HFFc6 (cell line): ENCODE results near the gene FYB2. TPM values are rescaled to one million over a fixed set of nuclear protein-coding genes. Genes with fewer than 3 reads are reported as not detected.
A peak's percentile ranks its signal among the peaks of the same experiment; 100 is the strongest.

Source experiments
- DNase-seq: peaks from one replicate; pipeline ENCODE4 v3.0.0-alpha.2; 2018
- H3K27ac Mint-ChIP-seq: 2 replicates; pipeline ENCODE4 v1.8.0; 2020; ENCODE audit warnings: mild to moderate bottlenecking, mixed read lengths
- H3K27me3 Mint-ChIP-seq: 2 replicates; pipeline ENCODE4 v1.8.0; 2021; ENCODE audit warnings: mild to moderate bottlenecking, moderate library complexity, mixed read lengths; ENCODE audit not compliant: insufficient read depth
- H3K36me3 Mint-ChIP-seq: 2 replicates; pipeline ENCODE4 v1.8.0; 2021; ENCODE audit warnings: low read depth, mixed read lengths
- H3K4me1 Mint-ChIP-seq: 2 replicates; pipeline ENCODE4 v1.8.0; 2020; ENCODE audit warnings: low read depth, mixed read lengths
- H3K4me3 Mint-ChIP-seq: 2 replicates; pipeline ENCODE4 v1.8.0; 2020; ENCODE audit warnings: mild to moderate bottlenecking, moderate library complexity, mixed read lengths
- H3K9me3 Mint-ChIP-seq: 2 replicates; pipeline ENCODE4 v1.8.0; 2020; ENCODE audit warnings: mild to moderate bottlenecking, mixed read lengths
- CTCF ChIP-seq: fragments of 200-600 bp; sonication (generic); IDR thresholded peaks from 2 replicates; pipeline ENCODE4 v1.5.0; 2021; ENCODE audit warnings: antibody characterized with exemption, mild to moderate bottlenecking
- total RNA-seq, 6 experiments: library from RNA; stranded (reverse); fragmentation: NEBNext Ultra II Directional; extraction: Animal tissue kit (Norgen Biotek cat#: 25700); gene quantifications; 2 replicates in 1 of 6; 3 replicates in 5 of 6; pipeline ENCODE4 v1.2.3, GENCODE V29; 2021

Gene FYB2
- total RNA-seq, 6 experiments from 2014 or later: 0.11 TPM; not detected in 5

GRCh38 chr1:56686169-56686568 lies 133.0 kb downstream of the FYB2 start:
- H3K36me3 Mint-ChIP-seq: no peaks in the 10 kb centered on the region
- peak; percentile 17 for DNase-seq
- peak overlapping the region; percentile 27; the same call in 1 of the 2 replicates for H3K27ac Mint-ChIP-seq

GRCh38 chr1:56683569-56683968 lies 135.6 kb downstream of the FYB2 start:
- H3K27ac Mint-ChIP-seq: no peak overlapping the region
- H3K27me3 Mint-ChIP-seq: no peaks in the 10 kb centered on the region
- no peak for DNase-seq
- no peaks in the 10 kb centered on the region for H3K9me3 Mint-ChIP-seq
- H3K36me3 Mint-ChIP-seq: no peaks in the 10 kb centered on the region
- H3K4me1 Mint-ChIP-seq: peaks cover 10% of the 10 kb centered on the region
- H3K4me3 Mint-ChIP-seq: no peak overlapping the region
- TF ChIP-seq CTCF: no peak

More at GRCh38 chr1:56686169-56686568, 133.0 kb downstream of the FYB2 start:
- no peaks in the 10 kb centered on the region for H3K9me3 Mint-ChIP-seq
- H3K4me3 Mint-ChIP-seq: no peak overlapping the region
- TF ChIP-seq CTCF: no peak
- peaks cover 14% of the 10 kb centered on the region for H3K4me1 Mint-ChIP-seq
- no peaks in the 10 kb centered on the region for H3K27me3 Mint-ChIP-seq

GRCh38 chr1:56676571-56677035 lies 142.6 kb downstream of the FYB2 start:
- Mint-ChIP-seq H3K4me1 (peaks cover 8% of the 10 kb centered on the region; the same call in 1 of the 2 replicates), H3K9me3 (no peaks in the 10 kb centered on the region; the same call in 1 of the 2 replicates), H3K27ac (no peak overlapping the region), H3K36me3 (no peaks in the 10 kb centered on the region), H3K4me3 (no peak overlapping the region), H3K27me3 (no peaks in the 10 kb centered on the region; the same call in 1 of the 2 replicates)
- TF ChIP-seq CTCF: no peak
- DNase-seq: peak; percentile 74

- peaks cover 8% of the 10 kb centered on the region; the same call in 1 of the 2 replicates for H3K4me1 Mint-ChIP-seq
- no peak for DNase-seq
- no peak overlapping the region for H3K27ac Mint-ChIP-seq
- no peaks in the 10 kb centered on the region; the same call in 1 of the 2 replicates for H3K27me3 Mint-ChIP-seq
- no peaks in the 10 kb centered on the region for H3K36me3 Mint-ChIP-seq
- H3K4me3 Mint-ChIP-seq: no peak overlapping the region
- no peaks in the 10 kb centered on the region; the same call in 1 of the 2 replicates for H3K9me3 Mint-ChIP-seq
- TF ChIP-seq CTCF: no peak
Observed at GRCh38 chr1:56675763-56676162, 143.4 kb downstream of the FYB2 start.

GRCh38 chr1:56672579-56672978 lies 146.6 kb downstream of the FYB2 start:
- DNase-seq: no peak
- no peaks in the 10 kb centered on the region for H3K36me3 Mint-ChIP-seq
- no peaks in the 10 kb centered on the region; the same call in 1 of the 2 replicates for H3K27me3 Mint-ChIP-seq
- no peaks in the 10 kb centered on the region; the same call in 1 of the 2 replicates for H3K9me3 Mint-ChIP-seq
- H3K4me3 Mint-ChIP-seq: no peak overlapping the region
- no peak for TF ChIP-seq CTCF
- H3K27ac Mint-ChIP-seq: no peak overlapping the region
- peaks cover 8% of the 10 kb centered on the region; the same call in 1 of the 2 replicates for H3K4me1 Mint-ChIP-seq
